GM19023 (cell line): ENCODE results near the gene NCKIPSD.

Experiments used
- ATAC-seq: cut with Tn5 transposase; IDR thresholded peaks from one replicate; pipeline ENCODE4 v1.9.1; 2021; ENCODE audit warnings: mild to moderate bottlenecking, moderate library complexity; ENCODE audit not compliant: unreplicated experiment

The NCKIPSD gene

DNA sequence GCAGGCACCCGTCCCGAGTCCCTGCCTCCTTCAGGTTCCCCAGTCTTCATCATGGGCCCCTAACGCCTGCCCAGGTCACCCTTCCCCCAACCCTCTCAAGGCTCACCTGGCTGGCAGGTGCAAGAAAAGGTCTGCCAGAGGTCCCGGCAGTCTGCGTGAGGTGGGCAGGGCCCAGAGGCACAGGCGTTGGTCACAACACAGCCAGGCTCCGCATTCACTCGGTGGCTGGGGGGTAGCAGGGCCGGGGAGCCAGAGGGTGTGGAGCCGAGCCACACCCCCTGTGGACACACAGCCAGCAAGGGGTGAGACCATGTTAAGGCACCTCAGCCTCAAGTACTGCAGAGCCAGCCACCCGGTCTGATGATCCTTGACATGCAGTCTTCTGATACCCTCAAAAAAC, 33.9 kb downstream of the NCKIPSD start:
- no peak for ATAC-seq

DNA sequence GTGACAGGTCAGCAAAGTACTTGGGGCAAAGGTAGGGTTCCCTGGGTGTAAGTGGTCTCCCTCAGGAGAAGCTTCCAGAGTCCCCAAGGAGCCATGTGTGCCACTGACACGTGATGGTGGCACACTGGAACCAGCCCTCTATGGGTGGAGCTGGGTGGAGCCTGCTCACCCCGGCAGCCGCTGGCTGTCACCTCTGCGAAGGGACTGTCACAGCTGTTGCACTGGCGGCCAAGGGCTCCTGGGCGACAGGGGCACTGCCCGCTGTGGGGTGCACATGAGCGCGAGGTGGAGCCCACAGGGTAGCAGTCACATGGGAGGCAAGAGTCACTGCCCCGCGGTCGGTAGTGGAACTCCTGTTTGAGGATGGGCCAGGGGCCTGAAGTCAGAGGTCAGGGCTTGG, 35.0 kb downstream of the NCKIPSD start:
- no peak for ATAC-seq

DNA sequence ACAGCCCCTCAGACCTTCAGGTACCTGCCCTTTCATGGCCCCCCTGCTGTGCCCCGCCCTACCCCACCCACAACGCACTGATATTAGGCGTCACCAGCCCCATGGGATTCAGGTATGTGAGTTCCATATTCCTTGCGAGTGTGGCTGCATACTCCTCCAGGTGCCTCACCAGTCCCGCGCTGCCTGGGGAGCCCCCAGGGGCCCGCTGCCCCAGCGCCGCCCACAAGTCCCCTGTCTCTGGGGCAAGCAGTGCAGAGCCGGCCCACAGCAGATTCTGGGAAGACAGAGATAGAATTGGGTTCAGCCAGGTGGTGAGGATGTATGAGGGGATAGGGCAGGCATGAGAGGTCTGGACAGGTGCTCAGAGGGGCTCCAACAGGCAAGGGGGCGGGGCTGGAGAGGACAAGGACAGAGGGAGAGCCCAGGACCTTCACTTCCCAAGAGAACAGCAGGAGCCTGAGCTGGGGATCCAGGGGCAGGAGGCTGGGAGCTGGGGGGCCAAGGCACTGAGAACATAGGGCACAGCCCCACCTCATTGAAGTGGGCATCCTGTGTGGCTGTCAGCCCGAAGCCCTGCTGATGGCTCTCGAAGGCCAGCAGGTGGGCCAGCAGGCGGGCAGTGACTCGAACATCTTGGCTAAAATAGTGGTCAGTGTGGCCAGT, 37.4 kb downstream of the NCKIPSD start:
- no peak for ATAC-seq

DNA sequence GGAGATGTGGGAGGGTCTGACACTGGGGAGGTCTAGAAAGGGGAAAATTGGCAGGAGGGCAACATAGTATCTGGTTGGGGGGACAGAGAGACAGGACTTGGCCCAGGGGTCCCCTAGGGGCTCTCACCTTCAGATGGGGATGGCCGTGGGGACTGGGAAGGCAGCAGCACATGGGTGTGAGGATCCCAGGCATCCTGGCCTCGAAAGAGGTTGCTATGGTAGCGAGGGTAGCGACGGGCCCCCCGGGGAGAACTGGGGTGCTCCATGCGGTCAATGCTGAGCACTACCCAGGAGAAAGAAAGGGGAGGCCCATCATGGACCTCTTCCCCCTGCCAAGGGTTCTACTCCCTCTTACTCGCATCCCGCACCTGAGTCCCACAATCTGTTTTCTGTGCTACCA, 38.0 kb downstream of the NCKIPSD start:
- no peak for ATAC-seq

DNA sequence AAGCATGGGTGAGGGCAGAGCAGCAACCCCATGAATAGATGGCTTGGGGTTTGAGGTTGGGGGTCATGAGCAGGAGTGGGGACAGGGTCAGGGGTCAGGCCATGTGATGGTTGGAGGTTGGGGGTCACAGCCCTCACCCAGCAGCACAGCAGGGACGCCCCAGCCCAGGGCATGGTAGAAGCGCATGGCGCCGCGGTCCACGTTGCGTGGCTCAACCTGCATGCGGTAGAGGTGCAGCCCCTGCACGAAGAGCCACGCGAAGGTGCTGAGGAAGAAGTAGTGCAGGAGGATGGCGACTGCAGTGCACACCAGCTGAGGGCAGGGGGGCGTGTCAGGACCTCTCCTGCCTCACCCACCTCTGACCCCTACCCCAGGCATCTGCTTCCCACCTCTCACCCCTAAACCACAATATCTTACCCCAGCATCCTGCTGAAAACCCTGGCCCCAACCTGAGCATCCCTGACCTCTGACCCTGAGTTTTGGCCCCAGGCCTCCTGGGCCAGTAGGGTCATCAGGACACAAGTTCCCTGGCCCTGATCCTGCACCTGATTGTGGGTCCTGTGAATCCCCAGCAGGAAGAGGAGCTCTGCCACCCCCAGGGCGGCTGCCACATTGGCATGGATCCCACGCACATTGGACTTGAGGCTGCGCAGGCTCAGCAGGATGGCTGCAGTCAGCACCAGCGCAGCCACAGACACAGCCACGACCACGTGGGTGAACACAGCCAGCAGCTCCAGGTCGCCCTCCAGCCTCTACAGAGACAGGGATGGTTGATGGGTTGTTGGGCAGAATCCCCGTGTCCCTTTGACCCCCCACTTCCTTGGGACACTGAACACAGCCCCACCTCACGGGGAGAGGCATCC, 40.6 kb downstream of the NCKIPSD start:
- ATAC-seq = no peak

DNA sequence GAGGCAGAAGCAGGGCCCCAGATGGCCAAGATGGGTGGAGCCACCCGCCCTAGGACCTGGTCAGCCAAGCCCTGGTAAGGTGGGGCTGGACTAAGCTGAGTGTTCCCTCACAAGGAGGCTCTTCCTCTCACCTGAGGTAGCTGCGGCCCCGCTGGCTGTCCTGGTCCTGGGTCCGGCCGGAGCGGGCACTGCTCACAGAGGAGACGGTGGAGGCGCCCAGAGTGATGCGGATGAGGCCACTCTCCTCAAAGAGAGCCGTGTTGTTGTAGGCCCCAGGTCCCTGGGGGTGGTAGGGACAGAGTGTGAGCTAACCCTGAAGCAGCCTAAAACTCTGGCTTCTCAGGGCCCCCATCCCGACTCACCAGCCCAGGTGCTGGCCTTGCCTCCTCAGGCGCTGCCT, 43.1 kb downstream of the NCKIPSD start:
- ATAC-seq = no peak

DNA sequence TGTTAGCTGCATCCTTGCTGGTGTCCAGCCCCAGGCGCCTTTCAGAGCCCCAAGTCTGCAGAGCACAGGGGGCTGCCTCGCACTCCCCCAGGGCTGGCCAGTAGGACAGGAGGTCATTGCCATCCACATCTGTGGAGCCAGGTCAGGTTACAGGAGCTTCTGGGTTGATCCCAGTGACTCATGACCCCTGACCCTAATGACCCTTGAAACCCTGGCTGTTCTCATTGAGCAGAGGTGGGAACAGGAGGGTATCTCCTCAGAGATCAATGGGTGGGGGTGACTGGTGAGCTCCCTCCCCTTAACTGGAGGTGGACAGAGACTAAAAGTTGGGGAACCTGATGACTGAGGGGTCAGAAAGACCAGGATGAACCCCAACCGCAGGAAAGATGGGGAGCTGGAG, 44.3 kb downstream of the NCKIPSD start:
- no peak for ATAC-seq

DNA sequence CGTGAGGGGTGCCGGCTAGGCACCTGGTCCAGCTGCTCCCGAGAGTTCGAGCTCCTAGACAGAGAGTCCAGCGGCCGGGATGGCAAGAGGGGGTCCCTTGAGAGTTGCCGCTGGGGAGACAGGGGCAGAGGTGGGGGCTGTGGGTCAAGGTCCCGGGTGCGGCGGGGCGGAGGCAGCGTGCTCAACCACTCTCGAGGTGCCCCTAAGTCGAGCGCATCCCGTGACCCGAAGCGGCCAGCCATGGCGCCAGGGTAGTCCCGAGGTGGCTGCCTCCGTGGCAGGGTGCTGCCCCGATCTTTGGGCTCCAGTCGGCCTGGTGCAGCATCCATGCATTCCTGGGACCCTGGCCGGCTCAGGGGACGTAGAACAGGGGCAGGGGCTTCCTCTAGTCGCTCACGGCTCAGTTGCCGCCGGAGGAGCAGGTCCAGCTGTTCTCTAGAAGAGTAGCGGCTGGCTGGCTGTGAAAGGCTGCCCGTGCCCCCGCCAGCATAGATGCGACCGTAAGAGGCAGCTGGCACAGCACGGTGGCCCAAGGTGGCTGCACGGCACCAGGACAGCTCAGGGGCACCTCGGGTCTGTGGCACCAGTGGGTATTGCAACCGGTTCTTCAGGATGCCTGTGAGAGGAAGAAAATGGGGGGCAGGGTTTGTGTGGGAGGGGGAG, 45.6 kb downstream of the NCKIPSD start:
- ATAC-seq = no peak

DNA sequence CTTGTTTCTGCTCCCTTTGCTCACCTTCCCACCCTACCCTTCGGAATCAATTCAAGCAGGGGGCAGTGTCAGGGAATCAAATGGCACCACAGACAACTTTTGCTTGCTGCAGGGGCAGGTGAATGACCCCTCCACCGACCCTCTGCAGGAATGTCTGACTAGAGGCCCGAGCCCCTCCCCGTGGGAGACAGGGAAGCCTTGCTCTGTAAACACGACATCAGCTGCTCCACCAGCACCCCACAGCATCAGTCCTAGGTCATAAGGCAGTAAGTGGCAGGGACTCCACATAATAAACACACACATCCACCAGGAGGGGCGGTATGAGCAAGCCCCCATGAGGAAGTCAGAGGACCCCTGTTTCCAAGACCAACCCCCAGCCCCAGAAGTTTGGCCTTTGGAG, 48.4 kb downstream of the NCKIPSD start:
- ATAC-seq = no peak

DNA sequence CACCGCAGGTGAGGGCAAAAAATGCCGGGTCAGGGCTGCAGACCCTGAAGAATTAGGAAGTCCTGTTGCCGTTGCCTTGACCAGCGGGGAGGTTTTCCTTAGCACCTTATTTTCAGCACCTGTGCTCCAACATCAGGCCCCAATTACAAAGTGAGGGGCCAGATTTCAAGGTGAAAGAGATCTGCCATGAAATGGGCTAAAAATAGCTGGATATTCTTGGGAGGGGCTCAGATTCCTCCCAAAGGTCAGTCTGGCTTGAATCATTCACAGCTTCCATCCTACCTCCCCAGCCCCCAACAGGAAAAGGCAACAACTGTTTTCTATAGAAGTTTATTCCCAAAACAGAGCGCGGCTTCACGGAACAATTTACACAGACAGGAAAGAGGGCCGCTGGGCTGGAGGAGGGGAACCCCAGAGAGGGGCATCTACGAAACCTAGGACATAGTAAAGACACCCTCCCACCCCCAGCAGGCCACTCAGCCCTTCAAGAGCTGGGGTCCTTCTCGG, 49.5 kb downstream of the NCKIPSD start:
- ATAC-seq = no peak

DNA sequence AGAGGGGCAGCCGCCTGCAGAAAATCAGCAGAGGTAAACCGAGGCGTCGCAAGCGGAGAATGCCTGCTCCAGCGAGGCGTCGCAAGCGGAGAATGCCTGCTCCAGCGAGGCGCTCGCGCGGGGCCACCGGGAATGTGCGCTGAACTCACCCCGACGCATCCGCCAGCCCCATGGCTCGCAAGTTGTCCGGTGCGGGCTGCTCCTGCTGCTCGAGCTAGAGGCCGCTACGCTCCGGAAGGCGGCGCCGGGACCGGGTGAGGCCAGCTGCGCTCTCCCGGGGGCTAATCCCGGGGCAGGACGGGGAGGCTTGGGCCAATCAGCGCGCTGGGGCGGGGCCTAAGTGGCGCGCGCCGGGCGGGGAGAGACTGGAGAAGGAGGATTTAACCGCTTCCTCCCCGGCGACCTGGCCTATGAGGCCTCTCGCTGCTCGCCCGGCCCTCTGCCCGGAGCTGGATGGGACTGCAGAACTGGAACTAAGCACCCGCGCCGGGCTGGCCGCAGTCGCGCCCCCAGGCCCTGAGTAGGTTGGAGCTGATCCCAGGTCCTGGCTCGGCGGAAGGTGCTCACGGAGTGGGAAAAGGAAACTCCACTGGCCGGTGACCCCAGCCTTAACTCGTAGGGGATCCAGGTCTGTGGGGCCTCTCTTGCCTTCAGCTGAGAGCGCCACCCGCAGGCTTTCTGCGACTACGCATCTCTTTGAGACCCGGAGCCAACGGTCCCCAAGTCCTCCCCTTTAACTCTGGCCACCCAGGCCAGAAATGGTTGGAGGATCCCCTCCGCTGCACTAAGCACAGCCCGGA, 50.3 kb downstream of the NCKIPSD start, which contains the start of gene SLC26A6:
Gene SLC26A6, minus strand, starts transcription at position 240 of the 800 bp plus-strand sequence. Its CDS starts 68 bp downstream, at position 172.
- peak; percentile 92 for ATAC-seq

DNA sequence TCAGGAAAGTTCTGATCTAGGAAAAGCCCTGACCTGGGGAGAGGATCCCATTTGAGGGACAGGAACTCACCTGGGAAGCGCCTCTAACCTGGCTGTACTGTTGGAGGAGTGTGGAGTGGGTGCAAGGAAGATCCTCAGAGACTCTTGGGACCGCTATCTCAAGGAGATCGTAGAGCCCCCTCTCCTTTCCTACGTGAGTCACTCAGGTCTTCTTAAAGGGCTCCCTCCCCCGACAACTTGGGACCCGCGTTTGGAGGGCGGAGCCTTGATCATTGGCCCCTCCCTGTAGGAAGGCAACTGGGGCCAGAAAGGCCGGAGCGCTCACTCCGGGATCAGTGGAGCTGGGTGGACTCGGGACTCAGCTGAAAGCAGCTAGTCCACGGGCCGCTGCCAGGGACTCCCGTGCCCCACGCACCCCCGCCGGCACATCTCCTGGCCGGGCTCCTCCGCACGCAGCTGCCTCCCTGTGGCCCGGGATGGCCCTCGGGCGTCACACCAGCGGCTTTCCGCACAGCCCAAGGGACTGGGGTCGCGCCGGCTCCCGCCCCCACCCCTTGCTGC, 51.0 kb downstream of the NCKIPSD start:
- ATAC-seq = peak; percentile 14

DNA sequence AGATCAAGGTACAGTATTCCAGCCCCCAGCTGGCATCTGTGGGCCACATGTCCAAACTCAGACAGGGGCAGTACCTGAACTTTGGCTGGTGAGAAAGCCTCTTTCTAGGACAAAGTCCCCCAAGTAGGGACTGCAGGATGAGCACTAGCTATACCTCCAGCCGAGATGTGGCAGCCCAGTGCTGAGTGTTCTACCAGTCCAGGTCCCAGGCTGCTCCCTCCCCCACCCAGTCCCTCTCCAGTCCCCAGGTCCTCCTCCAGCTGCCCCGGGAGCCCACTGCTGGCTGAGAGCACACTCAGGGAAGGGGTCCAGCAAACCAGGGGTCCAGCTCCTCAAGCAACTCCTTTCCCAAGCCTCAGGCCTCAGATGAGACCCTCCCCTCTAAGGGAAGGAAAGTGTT, 52.0 kb downstream of the NCKIPSD start:
- no peak for ATAC-seq

DNA sequence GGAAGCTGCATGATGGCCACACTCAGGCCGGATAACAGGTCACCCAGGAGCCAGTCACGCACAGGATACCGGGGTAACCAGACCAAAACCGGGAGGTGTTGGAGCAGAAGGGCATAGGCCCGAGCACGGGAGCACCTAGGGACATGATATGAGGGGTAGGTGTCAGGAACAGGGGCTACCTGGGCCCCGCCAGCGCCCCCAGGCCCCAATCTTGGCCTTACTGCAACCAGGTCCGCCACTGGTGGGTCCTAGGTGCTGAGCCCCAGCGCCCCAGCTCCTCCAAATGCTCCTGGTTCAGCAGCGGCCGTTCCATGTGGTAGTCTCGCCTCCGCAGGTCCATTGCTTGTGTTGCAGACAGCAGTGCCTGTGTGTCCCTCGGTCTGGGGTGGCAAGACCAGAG, 52.5 kb downstream of the NCKIPSD start:
- no peak for ATAC-seq

DNA sequence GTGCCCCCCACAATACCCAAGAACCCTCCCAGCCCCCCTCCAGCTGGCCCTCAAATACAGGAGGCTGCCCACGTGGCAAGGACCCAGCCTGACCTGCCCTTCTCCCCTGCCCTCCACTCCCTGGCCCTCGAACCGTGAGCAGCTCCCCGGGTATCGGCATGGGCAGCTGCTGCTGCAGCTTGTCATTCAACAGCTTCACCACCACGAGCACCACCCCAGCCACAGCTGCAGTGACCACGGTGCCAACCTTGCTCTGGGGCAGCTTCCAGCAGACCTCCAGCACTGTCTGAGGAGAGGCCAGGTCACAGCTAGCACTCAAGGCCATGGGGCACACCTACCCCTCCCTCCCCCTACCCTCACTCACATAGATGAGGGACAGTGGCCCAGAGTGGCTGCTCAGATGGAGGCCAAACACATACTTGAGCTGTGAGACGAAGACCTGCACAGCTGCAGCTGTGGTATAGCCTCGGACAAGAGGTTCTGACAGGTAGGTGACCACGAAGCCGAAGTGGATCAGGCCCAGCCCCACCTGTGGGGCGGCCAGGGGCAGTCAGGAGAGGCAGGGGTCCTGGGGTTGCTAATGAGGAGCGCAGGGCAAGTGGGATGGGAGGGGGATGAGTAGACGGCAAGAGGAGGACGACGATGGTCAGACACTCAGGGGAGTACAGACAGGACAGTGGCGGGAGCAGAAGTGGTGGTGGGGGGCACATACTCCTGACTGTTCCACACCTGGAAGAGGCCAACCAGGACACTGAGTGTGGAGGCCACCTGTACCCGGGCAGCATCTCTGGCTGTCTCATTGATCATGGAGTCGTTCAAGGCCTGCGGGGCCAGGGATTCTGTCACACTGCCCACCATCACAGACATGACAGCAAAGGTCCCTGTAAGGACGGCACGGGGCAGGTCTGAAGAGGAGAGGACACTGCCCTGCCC, 53.9 kb downstream of the NCKIPSD start:
- no peak for ATAC-seq

DNA sequence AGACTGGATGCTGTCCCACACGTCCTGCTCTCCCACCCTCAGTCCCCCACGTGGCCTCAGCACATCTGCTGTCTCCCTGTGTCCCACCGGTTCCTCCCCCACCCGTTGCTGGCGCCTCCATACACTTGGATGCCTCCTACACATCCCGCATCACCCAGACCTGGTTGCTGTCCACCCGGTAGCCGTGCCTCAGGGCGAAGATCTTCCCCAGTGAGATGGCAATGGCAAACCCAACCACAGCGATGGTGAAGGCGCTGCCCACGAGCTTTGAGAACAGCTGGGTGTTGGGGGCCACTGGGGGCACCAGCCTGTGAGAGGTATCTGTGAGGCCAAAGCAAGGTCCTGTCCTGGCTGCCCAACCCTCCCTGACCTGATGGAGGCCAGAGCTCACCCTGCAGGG, 54.9 kb downstream of the NCKIPSD start:
- ATAC-seq = no peak

DNA sequence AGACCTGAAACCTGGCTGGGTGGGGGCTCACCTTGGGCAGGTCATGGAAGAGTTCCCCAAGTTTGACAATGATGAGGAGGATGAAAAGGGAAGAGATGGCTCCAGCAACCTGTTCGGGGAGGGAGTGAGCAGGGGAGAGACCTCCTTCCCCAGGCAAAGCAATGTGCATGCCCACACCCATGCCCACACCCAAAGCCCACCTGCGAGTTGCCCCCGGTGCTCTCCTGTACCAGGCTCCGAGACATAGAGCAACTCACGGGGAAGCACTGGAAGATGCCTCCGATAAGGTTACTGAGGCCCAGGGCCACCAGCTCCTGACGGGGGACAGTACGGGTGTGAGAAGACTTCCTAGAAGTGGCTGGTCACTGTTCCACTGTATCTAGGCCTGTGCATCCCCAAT, 55.3 kb downstream of the NCKIPSD start:
- no peak for ATAC-seq

DNA sequence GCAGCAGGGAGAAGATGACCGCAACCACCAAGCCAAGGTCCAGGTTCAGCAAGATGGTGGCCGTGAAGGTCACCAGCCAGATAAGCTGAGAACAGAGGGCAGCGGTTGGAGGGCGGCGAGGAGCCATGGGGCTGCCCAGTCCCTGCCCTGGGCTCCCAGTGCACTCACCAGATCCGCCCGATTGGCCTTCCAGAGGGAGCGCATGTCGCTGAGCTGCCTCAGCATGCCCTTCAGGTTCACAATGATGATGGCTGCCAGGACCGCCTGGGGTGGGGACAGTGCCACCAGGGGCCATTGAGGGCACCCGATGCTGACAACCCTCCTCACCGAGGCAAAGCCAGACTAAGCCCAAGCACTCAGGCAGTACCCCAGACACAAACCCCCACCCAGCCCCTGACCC, 55.8 kb downstream of the NCKIPSD start:
- ATAC-seq = no peak

DNA sequence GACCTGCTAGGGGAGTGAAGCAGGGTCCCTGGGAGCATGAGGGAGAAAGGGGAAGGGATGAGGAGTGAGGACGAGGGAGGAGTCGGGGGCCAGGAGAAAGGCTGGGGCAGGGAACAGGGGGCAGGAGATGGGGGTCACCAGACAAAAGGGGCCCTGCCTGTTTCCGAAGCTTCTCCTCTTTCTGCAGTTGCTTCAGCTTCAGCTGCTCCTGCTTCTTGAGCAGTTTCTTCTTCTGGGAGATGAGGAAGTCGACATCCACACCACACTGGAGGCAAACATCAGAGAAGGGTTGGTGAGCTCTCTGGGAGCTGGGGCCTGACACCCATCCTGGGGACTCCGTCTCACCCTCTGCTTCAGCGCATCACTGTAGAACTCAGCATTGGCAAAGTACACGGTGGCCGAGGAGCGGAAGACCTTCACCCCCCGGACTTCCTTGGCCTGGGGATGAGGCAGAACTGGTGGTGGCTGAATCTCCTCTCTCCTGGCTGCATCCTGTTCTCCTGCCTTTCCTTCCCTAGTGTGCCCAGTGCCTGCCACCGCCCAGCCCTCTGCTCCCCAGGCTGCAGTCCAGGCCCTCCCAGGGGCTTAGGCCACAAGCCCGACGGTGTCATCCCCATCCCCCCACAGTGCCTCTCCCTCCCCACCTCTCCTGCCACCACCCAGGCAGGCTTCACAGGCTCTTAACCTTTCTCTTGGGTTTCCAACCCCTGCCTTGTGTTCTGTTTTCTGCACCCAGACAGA, 57.3 kb downstream of the NCKIPSD start:
- no peak for ATAC-seq
